GM08714 (cell line): ENCODE measurements around the gene ROBO1.
"Not testable (repeated sequence)": the region's sequence is repeated elsewhere in the genome, so short reads cannot be mapped to it uniquely, and the experiment has no call there.

Source experiments
- H3K4me3 ChIP-seq: fragments of 200-500 bp; sonication (Bioruptor generic); 2 replicates; pipeline ENCODE4 v1.5.1; 2014; ENCODE audit warnings: mild to moderate bottlenecking, low read length, inconsistent platforms
- ZNF274 ChIP-seq: IDR thresholded peaks from 2 replicates; pipeline ENCODE4 v1.6.1; 2012; ENCODE audit warnings: mild to moderate bottlenecking, low read depth, low read length

Gene ROBO1

DNA sequence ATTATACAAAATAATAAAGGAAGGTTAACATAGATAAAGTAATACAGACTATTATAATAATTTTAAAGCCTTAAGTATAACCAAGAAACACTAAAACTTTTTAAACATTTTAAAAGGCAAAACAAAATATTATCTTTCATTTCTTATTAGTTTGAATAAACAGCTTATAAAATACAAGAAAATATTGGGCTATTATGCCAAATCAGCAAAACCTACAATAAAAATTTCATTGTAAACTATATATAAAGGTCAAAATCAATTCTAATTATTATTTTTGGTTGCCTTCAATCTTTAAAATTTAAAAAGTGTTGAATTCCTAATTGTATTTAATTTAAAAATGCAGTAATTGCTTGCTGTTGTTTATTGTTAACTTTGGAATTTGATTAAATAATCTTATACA lies 430.0 kb downstream of the ROBO1 start:
- H3K4me3 ChIP-seq: no peak overlapping the region
- TF ChIP-seq ZNF274: no peak

DNA sequence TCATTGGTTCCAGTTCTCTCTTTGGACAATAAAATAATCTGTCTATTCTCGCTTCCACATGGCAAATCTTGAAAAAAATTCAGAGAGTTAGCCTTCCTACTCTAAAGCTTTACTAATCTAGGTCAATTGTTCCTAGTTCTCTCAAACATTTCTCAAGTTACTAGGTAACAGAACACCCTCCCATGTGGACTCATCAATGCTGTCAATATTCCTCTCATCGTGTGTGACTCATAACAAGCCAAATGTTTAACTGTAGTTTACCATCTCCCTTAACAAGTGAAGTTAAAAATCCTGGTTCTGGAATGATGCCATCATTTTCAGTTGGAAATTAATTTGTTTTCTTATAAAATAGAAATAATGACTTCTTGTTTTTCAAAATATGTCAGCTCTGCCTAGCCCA lies 438.6 kb downstream of the ROBO1 start:
- no peak overlapping the region for H3K4me3 ChIP-seq
- TF ChIP-seq ZNF274: no peak

DNA sequence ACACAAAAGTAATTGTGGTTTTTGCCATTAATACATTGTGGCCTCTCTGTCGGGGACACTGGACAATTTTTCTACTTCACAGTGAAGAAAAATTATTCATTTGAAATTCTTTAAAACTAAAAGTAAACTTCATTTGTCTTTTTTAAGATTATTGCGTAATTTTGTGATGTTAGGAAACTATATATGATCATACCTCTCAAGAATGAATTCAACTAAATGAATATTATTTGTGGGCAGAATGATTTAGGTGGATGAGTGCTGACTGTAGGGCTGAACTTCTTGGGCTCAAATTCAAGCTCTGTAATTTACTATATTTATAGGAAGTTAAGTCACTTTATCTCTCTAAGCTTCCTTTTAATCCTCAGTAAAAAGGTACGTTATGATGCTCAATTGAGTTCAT lies 441.2 kb downstream of the ROBO1 start:
- no peak for TF ChIP-seq ZNF274
- no peak overlapping the region for H3K4me3 ChIP-seq

DNA sequence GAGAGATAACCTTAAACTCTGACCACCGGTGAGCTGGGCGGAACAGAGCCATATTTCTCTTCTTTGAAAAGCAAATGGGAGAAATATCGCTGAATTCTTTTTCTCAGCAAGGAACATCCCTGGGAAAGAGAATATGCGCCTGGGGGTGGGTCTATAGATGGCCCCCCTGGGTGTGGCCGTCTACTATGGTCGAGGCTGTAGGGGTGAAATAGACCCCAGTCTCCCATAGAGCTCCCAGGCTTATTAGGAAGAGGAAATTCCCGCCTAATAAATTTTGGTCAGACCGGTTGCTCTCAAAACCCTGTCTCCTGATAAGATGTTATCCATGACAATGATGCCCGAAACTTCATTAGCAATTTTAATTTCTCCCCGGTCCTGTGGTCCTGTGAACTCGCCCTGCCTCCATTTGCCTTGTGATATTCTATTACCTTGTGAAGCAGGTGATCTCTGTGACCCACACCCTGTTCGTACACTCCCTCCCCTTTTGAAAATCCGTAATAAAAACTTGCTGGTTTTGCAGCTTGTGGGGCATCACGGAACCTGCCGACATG lies 441.9 kb downstream of the ROBO1 start:
- not testable (repeated sequence) for H3K4me3 ChIP-seq

DNA sequence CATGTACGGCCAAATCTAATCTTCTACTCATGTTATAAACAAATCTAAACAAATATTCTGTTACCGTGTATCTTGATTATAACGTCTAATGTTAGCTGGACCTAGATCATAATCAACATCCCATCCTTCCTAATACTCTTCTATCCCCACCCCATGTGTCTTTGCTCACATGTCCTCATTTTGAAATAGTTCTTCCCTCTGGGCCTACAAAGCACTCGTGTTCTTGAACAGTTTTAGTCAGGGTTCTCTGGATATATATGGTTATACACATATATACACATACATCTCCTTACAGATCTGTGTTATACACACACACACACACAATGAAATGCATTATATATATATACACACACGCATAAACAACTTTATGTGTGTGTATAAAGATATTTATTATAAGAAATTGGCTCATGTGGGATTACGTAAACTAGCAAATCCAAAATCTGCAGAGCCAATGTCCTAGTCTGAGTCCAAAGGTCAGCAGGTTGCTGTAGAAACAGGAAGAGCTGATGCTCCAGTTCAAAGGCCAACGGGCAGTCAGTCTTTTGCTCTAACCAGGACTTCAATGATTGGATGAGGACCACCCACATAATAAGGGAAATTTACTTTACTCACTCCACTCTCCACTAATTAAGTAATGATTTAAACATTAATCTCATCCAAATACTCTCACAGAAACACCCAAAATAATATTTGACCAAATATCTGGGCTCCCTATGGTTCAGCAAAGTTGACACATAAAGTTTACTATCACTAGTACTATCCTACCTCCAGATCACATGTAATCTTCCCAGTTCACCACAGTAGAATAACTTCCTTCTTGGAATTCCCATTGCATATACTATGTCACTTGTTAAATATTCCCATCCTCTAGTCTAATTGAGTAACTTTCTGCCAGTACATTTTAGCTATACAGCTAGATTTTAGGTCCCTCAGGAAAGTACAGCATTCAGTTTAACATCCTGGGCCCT lies 450.0 kb downstream of the ROBO1 start:
- TF ChIP-seq ZNF274: no peak
- no peak overlapping the region for H3K4me3 ChIP-seq

DNA sequence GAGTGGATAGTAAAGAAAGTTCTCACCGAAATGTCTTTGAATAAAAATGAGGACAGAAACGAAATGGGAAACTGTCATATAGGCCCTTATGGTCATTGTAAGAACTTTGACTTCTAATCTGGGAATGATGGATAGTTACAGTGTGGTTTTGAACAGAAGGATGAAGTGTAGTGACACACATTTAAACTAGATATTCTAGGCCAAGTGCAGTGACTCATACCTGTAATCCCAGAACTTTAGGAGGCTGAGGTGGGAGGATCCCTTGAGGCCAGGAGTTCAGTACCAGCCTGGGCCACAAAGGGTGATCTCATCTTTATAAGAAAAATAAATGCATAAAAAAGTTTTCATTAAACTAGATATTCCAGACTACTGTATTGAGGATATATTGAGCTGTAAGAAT lies 452.8 kb downstream of the ROBO1 start:
- no peak overlapping the region for H3K4me3 ChIP-seq

DNA sequence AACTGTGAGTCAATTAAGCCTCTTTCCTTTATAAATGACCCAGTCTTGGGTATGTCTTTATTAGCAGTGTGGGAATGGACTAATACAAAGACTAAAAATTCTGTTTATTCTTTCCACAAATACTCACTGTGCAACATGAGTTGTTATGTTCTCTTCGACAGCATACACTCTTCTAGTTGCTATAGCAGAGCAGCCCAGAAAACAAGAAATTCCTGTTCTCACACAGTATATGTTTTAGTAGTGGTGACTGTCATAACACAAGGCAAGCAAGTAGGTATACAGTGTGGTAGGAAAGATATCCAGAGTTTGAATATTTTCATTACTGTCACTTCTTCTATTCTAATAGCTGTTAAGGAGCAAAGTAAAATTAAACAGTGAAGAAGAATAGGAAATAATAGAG lies 453.3 kb downstream of the ROBO1 start:
- no peak for TF ChIP-seq ZNF274

More for the DNA sequence above, 452.8 kb downstream of the ROBO1 start:
- no peak for TF ChIP-seq ZNF274

DNA sequence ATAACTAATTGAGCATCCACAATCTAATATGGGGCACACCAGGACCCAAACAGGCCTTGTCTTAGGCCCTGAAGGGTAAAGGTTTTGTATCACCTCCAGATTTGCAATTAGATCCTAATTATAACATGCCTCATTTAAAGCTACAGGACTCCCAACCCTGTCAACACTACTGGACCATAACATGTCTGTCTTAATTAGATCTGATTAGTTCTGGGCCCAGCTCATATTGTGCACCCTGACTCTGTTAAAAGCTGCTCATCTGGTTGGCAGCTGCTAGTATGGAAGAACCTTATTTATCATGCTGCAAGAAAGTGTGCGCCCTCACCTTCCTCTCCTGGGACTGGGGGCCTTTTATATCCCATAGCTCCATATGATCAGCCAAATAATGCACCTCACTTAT lies 457.8 kb downstream of the ROBO1 start:
- TF ChIP-seq ZNF274: no peak
- H3K4me3 ChIP-seq: no peak overlapping the region

More for the DNA sequence above, 453.3 kb downstream of the ROBO1 start:
- no peak overlapping the region for H3K4me3 ChIP-seq

DNA sequence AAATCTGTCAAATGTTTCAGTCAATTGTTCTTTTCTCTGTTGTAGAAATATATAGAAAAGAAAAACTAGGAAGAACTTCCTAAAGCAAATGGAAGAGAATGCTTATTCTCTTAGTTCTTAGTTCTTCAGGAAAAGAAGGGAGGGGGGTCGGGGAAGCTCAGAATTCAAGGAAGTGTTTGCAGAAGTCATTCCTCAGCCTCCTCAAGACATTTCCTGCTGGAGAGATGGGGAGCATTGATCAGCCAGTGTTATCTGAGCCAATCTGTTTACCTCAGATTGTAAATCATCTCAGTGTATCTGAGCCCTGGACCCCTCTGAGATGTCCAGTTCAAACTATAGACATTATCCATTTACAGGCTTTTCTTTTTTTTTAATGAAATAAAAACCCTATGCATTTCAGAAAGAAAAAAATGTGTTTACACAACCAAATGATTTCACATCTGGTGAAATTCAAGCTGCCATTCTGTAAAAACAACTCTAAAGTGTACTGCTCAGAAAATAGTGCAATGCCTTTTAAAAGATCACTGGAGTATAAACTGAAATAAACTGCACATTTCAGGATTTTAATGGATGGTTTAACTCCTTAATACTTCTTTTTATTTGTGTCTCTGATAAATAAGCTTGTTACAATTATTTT lies 460.7 kb downstream of the ROBO1 start:
- TF ChIP-seq ZNF274: no peak
- no peak overlapping the region for H3K4me3 ChIP-seq

DNA sequence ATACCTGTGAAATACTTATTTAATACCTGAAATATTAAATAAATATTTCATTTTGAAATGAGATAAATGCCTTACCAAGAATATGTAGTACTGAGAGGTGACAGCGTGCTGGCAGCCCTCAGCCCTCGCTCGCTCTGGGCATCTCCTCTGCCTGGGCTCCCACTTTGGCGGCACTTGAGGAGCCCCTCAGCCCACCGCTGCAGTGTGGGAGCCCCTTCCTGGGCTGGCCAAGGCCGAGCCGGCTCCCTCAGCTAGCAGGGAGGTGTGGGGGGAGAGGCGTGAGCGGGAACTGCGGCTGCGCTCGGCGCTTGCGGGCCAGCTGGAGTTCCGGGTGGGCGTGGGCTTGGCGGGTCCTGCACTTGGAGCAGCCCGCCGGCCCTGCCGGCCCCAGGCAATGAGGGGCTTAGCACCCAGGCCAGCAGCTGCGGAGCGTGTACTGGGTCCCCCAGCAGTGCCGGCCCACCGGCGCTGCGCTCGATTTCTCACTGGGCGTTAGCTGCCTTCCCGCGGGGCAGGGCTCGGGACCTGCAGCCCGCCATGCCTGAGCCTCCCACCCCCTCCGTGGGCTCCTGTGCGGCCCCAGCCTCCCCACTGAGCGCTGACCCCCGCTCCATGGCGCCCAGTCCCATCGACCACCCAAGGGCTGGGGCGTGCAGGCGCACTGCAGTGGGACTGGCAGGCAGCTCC lies 467.7 kb downstream of the ROBO1 start:
- not testable (repeated sequence) for H3K4me3 ChIP-seq

DNA sequence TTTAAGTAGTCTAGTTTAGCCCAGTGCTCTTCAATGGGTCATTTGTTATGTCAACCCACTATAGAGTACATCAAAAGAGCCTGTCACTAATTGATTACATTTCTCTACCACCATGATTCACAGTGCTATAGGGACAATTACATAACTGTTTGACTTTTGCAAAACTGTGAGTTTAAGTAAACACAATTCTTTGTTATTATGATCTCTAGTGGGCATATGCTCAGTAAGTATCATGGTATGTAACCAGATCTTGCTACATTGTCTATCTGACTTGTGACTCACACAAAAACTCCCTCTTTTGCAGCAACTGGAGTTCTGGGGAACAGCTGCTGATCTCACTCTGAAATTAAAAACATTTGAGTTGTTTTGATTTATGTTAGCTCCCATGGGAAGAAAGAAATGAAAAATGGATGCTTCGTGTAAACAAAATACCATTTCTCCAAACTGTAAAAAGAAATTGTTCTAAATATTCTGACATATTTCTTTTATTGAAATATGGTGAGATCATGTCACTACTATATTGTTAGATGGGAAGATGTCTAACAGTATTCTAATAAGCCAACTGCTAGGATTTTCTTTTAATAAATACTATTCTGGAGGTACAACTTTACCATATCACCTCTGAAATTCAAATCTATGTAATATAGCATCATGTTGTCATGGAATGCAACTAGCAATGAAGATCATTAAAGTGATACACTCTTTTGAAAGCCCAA lies 470.4 kb downstream of the ROBO1 start:
- H3K4me3 ChIP-seq: no peak overlapping the region
- TF ChIP-seq ZNF274: no peak

DNA sequence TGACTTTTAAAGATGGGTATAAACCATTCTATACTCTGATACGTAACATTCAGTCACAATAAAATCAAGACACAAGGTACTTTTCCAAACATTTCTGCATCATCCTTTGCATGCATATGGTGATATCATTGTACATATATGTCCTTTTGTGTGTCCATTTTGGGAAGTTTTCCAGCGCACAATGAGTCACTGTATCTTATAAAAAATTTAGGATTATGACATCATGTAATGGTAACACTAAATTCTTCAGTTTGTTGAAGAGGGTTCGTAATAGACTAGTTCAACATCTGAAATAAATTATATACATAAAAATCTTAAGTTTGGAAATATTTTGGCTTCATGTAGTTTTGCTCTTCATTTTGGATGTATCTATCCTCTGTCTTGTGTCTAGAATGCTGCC lies 480.9 kb downstream of the ROBO1 start:
- TF ChIP-seq ZNF274: no peak

DNA sequence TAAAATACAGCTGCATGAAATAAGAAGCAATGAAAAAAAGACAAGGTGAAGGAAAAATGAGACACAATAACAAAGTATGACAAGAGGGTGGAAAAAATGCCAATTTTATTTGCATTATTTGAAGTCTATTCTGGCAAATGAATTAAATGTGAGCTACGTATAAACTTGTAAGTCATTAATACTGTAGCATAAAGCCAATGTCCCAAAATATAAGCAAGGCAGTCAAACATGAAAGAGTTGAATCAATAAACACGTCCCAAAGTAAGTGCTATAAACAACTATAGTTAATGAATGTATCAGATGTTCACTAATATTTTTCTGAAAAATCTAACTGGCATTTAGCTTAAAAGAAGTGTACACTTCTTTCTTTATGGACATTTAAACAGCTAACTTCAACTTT lies 481.9 kb downstream of the ROBO1 start:
- no peak for TF ChIP-seq ZNF274
- no peak overlapping the region for H3K4me3 ChIP-seq

More for the DNA sequence above, 480.9 kb downstream of the ROBO1 start:
- H3K4me3 ChIP-seq: no peak overlapping the region

DNA sequence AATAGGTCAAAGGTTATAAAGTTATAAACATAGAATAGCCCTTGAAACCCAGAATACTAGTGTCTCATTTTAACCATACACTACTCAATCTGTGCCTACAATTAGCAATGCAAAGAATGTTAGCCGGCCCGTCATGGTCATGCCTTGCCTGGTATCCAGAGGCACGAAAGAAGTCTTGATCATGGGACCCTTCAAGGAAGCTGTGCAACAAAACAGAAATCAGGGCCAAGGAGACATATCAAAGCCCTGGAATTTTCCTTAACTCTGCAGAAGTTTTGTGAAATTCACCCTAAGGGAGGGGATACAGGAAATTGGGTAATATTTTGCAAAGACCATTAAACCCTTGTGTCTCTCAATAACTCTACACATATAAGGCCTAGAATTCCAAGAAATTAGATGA lies 482.4 kb downstream of the ROBO1 start:
- H3K4me3 ChIP-seq: no peak overlapping the region
- no peak for TF ChIP-seq ZNF274

DNA sequence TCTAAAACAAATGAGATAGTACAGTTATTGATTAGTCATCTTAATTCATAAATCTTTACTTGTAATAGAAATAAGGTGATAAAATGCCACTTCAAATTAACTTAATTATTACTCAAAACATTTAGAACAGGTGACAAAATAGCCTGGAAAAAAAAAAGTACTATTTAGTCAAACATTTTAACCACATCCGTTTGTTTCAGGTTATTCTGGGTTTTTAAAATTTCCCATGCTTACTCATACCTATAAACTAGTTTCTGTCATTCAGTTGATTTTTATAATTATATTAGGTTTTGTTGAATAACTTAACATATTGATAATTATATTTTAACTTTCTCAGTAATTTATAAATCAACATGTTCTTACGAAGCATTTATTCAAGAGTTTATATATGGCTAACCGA lies 483.0 kb downstream of the ROBO1 start:
- TF ChIP-seq ZNF274: no peak
- H3K4me3 ChIP-seq: no peak overlapping the region
